B cell (primary cell): ENCODE results near the gene ABCG1. TPM values are rescaled to one million over a fixed set of nuclear protein-coding genes. Genes with fewer than 3 reads are reported as not detected.

Experiments
- ATAC-seq: fragments of 200-7000 bp; cut with Tn5 transposase; one replicate; pipeline ENCODE4 v1.10.0; 2021; ENCODE audit warnings: low read depth, mild to moderate bottlenecking, moderate number of reproducible peaks, moderate library complexity
- CTCF ChIA-PET: fragments of 350-600 bp; sonication (Branson Sonifier 250); formaldehyde crosslinking; loops from one replicate; lab custom pipeline; 2021; ENCODE audit warnings: antibody characterized with exemption, inconsistent platforms; lab: Charles Lee
- POLR2A ChIA-PET: fragments of 350-600 bp; sonication (Branson Sonifier 250); formaldehyde crosslinking; loops from one replicate; lab custom pipeline; 2021; ENCODE audit warnings: antibody characterized with exemption; lab: Charles Lee
- DNase-seq: peaks from one replicate; pipeline ENCODE4 v3.0.0; 2013
- H2AFZ ChIP-seq: 2 replicates; pipeline ENCODE4 v1.6.1; 2012; ENCODE audit warnings: mild to moderate bottlenecking, low read depth, low read length; ENCODE audit not compliant: insufficient read depth, poor library complexity, severe bottlenecking
- H3K27ac ChIP-seq, 2 donors: 1 replicate in 1 of 2; 2 replicates in 1 of 2; pipeline ENCODE4 v1.5.1; 2012 to 2013; ENCODE audit warnings: low read length in 2 of 2, mild to moderate bottlenecking in 2 of 2, moderate library complexity in 1 of 2
- H3K27me3 ChIP-seq, 4 experiments: fragments of 200-600 bp in 1 of 4; sonication (generic) in 1 of 4; replicated peaks in 1 of 4; 1 replicate in 2 of 4; 2 replicates in 2 of 4; pipeline versions ENCODE4 v1.6.1 to v1.7.0; 2013 to 2016; ENCODE audit warnings: low read length in 3 of 4, mild to moderate bottlenecking in 2 of 4, mixed read lengths in 1 of 4, moderate library complexity in 1 of 4; ENCODE audit not compliant: insufficient read depth in 4 of 4, control insufficient read depth in 3 of 4; ENCODE audit errors: control extremely low read depth in 1 of 4
- H3K36me3 ChIP-seq, 2 experiments: replicated peaks in 1 of 2; 1 replicate in 1 of 2; 2 replicates in 1 of 2; pipeline versions ENCODE4 v1.6.1 to v1.7.1; 2013; ENCODE audit warnings: low read length in 1 of 2; ENCODE audit not compliant: insufficient read depth in 2 of 2, control insufficient read depth in 1 of 2; ENCODE audit errors: control extremely low read depth in 1 of 2, extremely low read depth in 1 of 2
- H3K4me1 ChIP-seq, 2 donors: fragments of 200-600 bp in 1 of 2; sonication (generic) in 1 of 2; 1 replicate in 1 of 2; 2 replicates in 1 of 2; pipeline versions ENCODE4 v1.5.1 to v1.6.1; 2013 to 2017; ENCODE audit warnings: low read length in 2 of 2; ENCODE audit not compliant: control insufficient read depth in 2 of 2, insufficient read depth in 2 of 2
- H3K4me2 ChIP-seq: replicated peaks from 2 replicates; pipeline ENCODE3; 2012; ENCODE audit warnings: mild to moderate bottlenecking, low read depth, low read length; ENCODE audit not compliant: poor library complexity, severe bottlenecking
- H3K4me3 ChIP-seq, 5 experiments: fragments of 200-600 bp in 1 of 5; sonication (generic) in 1 of 5; 1 replicate in 3 of 5; 2 replicates in 2 of 5; pipeline versions ENCODE4 v1.5.1 to v1.7.0; 2011 to 2016; ENCODE audit warnings: low read length in 4 of 5, mild to moderate bottlenecking in 4 of 5, low read depth in 2 of 5, control low read depth in 1 of 5, moderate library complexity in 1 of 5; ENCODE audit not compliant: insufficient read depth in 1 of 5; ENCODE audit errors: control extremely low read depth in 1 of 5, extremely low read depth in 1 of 5
- H3K79me2 ChIP-seq: fragments of 200-600 bp; sonication (generic); one replicate; pipeline ENCODE4 v1.6.0; 2016; ENCODE audit warnings: low read length; ENCODE audit not compliant: control insufficient read depth, insufficient read depth
- H3K9ac ChIP-seq: fragments of 200-600 bp; sonication (generic); 2 replicates; pipeline ENCODE4 v1.6.1; 2017; ENCODE audit warnings: mild to moderate bottlenecking, low read length, moderate library complexity
- H3K9me3 ChIP-seq, 3 donors: one replicate each; pipeline versions ENCODE4 v1.6.1 to v1.7.1; 2013; ENCODE audit warnings: low read length in 2 of 3; ENCODE audit not compliant: control insufficient read depth in 2 of 3, insufficient read depth in 1 of 3; ENCODE audit errors: control extremely low read depth in 1 of 3
- H4K20me1 ChIP-seq: 2 replicates; pipeline ENCODE4 v1.6.0; 2012; ENCODE audit warnings: mild to moderate bottlenecking, low read length; ENCODE audit not compliant: insufficient read depth, control insufficient read depth, poor library complexity, severe bottlenecking
- H3K27ac Mint-ChIP-seq: one replicate; pipeline ENCODE4 v1.8.0; 2021; ENCODE audit warnings: mixed read lengths
- H3K27me3 Mint-ChIP-seq: one replicate; pipeline ENCODE4 v1.8.0; 2021; ENCODE audit warnings: mixed read lengths
- H3K4me1 Mint-ChIP-seq: one replicate; pipeline ENCODE4 v1.8.0; 2021; ENCODE audit warnings: mixed read lengths
- H3K4me3 Mint-ChIP-seq: one replicate; pipeline ENCODE4 v1.8.0; 2021; ENCODE audit warnings: mixed read lengths
- H3K9me3 Mint-ChIP-seq: one replicate; pipeline ENCODE4 v1.8.0; 2022; ENCODE audit warnings: mixed read lengths; ENCODE audit not compliant: insufficient read depth
- EZH2 ChIP-seq: IDR thresholded peaks from 2 replicates; pipeline ENCODE4 v1.6.1; 2012; ENCODE audit warnings: borderline replicate concordance, low read depth, mild to moderate bottlenecking, moderate library complexity, low read length; ENCODE audit not compliant: insufficient read depth, poor library complexity, severe bottlenecking
- WGBS: methylation state at CpG from one replicate; pipeline ENCODE4 v1.1.5; 2013; ENCODE audit warnings: missing lambda C conversion rate; ENCODE audit not compliant: insufficient coverage; 5-methylcytosine and 5-hydroxymethylcytosine counted together
- intact Hi-C: fragments of 100-400 bp; cut with micrococcal nuclease; formaldehyde crosslinking; loops from one replicate; pipeline ENCODE4 v1.10.0; 2022
- polyA plus RNA-seq: library from polyadenylated mRNA; depleted of rRNA; stranded (reverse); fragments of >200 nt; gene quantifications from 2 replicates; pipeline ENCODE4 v1.2.3, GENCODE V29; 2012
- total RNA-seq, 2 donors: library from RNA; stranded (reverse); fragments of 120-200 nt in 1 of 2; gene quantifications; 1 replicate in 1 of 2; 2 replicates in 1 of 2; pipeline versions ENCODE4 v1.2.3 to v1.2.4, GENCODE V29; 2013 to 2022
- TF ChIP-seq, protein P1 (sequence below): fragments of 200-600 bp; IDR thresholded peaks from one replicate; pipeline ENCODE4 v1.8.0; 2022; ENCODE audit warnings: antibody characterized with exemption, mild to moderate bottlenecking

Gene ABCG1
- total and polyA plus RNA-seq, 2 donors (not counting 1 experiment from before 2014, with no cell fraction given): 8.7 to 27.5 TPM

- Histone ChIP-seq H3K4me2 (peak overlapping the region; percentile 23), H3K4me1 (peaks cover 7 to 8% of the 10 kb centered on the region in 2 donors), H3K36me3 (no peaks in the 10 kb centered on the region), H3K4me3 (no peak overlapping the region), H3K27me3 (peaks cover 0 to 10% (median 6%) of the 10 kb centered on the region in 4 experiments), H3K79me2 (no peaks in the 10 kb centered on the region), H2AFZ (peak overlapping the region; percentile 1), H4K20me1 (no peaks in the 10 kb centered on the region), H3K9me3 (no peaks in the 10 kb centered on the region), H3K27ac (no peak overlapping the region), H3K9ac (no peak overlapping the region)
- H3K4me1 Mint-ChIP-seq: peaks cover 8% of the 10 kb centered on the region
- peak; percentile 84 for DNase-seq
- intact Hi-C loops: loop anchor here (1.0 to 10.0 kb wide), 2 partner anchors 112 to 173 kb away; no protein-coding TSS in a partner anchor
- TF ChIP-seq, protein P1, sequence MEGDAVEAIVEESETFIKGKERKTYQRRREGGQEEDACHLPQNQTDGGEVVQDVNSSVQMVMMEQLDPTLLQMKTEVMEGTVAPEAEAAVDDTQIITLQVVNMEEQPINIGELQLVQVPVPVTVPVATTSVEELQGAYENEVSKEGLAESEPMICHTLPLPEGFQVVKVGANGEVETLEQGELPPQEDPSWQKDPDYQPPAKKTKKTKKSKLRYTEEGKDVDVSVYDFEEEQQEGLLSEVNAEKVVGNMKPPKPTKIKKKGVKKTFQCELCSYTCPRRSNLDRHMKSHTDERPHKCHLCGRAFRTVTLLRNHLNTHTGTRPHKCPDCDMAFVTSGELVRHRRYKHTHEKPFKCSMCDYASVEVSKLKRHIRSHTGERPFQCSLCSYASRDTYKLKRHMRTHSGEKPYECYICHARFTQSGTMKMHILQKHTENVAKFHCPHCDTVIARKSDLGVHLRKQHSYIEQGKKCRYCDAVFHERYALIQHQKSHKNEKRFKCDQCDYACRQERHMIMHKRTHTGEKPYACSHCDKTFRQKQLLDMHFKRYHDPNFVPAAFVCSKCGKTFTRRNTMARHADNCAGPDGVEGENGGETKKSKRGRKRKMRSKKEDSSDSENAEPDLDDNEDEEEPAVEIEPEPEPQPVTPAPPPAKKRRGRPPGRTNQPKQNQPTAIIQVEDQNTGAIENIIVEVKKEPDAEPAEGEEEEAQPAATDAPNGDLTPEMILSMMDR: peak; percentile 79
- TF ChIP-seq EZH2: no peak
- ChIA-PET POLR2A (interaction anchor here (1.1 kb wide), 1 partner anchor 176 kb away, joined by 3 read pairs; the partner anchor contains the start of gene SLC37A1), CTCF (interaction anchor here (0.7 to 4.1 kb wide), 16 partner anchors 11 to 199 kb away, joined by 3 to 59 read pairs (median 4); no protein-coding TSS in a partner anchor)
- WGBS: 61% methylated on average over 16 of the region's 23 CpGs
- H3K9me3 Mint-ChIP-seq: no peaks in the 10 kb centered on the region
- H3K27ac Mint-ChIP-seq: peak overlapping the region; percentile 11
- peak; percentile 98 for ATAC-seq
- no peak overlapping the region for H3K4me3 Mint-ChIP-seq
- peaks cover 17% of the 10 kb centered on the region for H3K27me3 Mint-ChIP-seq
Measured at GRCh38 chr21:42337830-42338728, 119.1 kb downstream of the ABCG1 start.
